GM12875 (cell line): ENCODE results near the gene HNRNPUL2.
"Not testable (repeated sequence)": the region's sequence is repeated elsewhere in the genome, so short reads cannot be mapped to it uniquely, and the experiment has no call there.

Experiments
- H3K4me3 ChIP-seq: one replicate; pipeline ENCODE4 v1.5.1; 2011; ENCODE audit warnings: low read depth, low read length, control low read depth
- CTCF ChIP-seq: IDR thresholded peaks from 2 replicates; pipeline ENCODE4 v1.5.1; 2011; ENCODE audit warnings: low read depth, mild to moderate bottlenecking, control low read depth, inconsistent platforms, low read length, moderate library complexity, borderline replicate concordance; ENCODE audit not compliant: insufficient read depth

HNRNPUL2 gene

DNA sequence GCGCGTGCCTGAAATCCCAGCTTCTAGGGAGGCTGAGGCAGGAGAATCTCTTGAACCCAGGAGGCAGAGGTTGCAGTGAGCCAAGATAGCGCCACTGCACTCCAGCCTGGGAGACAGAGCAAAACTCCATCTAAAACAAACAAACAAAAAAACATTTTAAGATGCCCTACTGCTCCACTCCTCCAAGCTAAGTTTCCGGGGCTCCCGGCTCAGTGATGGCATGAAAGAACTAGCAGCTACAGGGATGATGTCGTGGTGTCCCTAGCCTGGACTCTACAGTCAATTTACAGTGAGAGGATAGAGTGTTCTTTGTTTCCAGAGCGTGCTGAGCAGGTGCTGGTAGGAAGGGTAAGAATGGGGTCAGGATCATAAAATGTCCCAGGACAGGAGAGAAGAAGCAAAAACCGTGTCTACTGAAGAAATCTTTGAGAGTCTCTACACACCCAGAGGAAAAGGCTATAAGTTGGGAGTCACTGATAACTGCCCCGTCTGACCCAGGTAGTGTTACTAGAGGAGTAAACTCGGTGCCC, 27.9 kb upstream of the HNRNPUL2 start:
- TF ChIP-seq CTCF: no peak

DNA sequence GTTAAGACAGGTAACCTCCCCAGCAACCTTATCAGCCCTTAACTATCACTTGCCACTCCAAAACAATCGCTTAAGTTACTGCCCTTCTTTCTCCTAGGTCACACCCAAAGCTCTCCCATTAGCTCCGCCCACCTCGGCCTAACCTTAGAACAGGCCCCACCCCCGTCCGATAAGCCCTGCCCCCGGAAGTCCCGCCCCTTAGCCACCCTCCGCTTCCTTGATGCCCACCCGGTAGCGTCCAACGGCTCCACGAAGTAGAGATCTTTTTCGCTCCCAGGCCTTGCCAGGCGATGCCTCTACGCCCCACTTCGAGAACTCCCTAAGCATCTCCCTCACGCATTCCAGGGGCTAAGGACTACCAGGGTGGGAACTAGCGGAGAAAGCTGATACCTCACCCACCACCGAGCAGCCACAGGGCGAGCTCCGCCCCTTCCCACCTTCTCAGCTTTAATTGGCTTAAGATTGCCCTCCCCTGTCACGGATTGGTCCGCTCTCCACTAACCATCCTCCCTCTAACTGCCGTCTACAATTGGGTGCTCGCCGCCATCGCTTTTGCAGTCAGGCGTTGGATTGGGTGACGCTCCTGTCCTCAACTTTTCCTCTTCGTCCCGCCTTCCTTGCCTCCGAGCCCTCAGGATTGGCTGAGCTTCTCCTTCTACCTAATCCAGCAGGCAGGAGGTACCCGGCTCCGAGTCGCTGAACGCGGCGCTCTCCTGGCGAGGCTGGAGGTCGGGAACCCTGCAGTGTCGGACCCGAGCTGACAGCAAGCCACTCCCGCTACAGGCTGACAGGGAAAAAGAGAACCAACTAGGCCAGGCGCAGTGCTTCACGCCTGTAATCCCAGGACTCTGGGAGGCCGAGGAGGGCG, 26.7 kb upstream of the HNRNPUL2 start, which contains the start of gene ZBTB3:
TSS of gene ZBTB3 (minus strand) at position 425 of the 868 bp plus-strand sequence. CDS start 496 bp downstream, outside the sequence.
- TF ChIP-seq CTCF: no peak
- peak within 1 kb of the TSS; percentile 70 for H3K4me3 ChIP-seq

More for the DNA sequence above, 27.9 kb upstream of the HNRNPUL2 start:
- H3K4me3 ChIP-seq: no peak overlapping the region

GRCh38 chr11:62752994-62753735, 25.9 kb upstream of the HNRNPUL2 start:
- H3K4me3 ChIP-seq: peak overlapping the region; percentile 70
- TF ChIP-seq CTCF: no peak

- no peak overlapping the region for H3K4me3 ChIP-seq
- no peak for TF ChIP-seq CTCF
Measured at GRCh38 chr11:62752177-62752785, 25.0 kb upstream of the HNRNPUL2 start.

DNA sequence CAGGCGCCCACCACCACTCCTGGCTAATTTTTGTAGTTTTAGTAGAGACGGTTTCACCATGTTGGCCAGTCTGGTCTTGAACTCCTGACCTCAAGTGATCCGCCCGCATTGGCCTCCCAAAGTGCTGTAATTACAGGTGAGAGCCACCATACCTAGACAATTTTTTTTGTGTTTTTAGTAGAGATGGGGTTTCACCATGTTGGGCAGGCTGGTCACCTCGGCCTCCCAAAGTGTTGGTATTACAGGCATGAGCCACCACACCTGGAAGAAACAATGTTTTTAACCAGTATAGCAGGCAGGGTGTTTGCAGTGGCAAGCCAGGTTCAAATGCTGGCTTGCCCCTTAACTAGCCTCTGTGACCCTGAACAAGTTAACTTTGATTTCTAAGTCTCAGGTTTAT, 22.7 kb upstream of the HNRNPUL2 start:
- H3K4me3 ChIP-seq: not testable (repeated sequence)

GRCh38 chr11:62747475-62748160, 20.4 kb upstream of the HNRNPUL2 start:
- no peak overlapping the region for H3K4me3 ChIP-seq
- no peak for TF ChIP-seq CTCF

DNA sequence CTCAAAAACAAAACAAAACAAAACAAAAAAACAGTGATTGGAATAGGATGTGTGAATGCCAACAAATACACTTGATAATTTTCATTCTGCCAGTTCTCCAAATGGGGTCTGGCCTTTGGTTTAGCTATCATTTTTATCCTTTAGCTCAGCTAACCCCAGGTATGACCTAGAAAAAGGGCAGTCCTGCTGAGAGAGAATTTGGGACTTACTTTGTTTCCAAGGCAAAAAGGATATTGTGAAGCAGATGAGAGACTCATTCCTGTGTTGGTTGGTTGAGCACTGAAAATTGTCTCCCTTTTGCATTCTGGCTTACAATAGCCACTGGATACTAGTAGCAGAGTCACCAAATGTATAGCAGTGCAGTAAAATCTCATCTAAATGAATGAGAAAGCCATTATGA, 9.9 kb upstream of the HNRNPUL2 start:
- TF ChIP-seq CTCF: no peak

More for the DNA sequence above, 9.9 kb upstream of the HNRNPUL2 start:
- H3K4me3 ChIP-seq: no peak overlapping the region
